Loucy (cell line): Measurements from ENCODE around the gene CHST9.

Experiments used
- H2AFZ ChIP-seq: fragments of 200-600 bp; sonication (generic); 2 replicates; pipeline ENCODE4 v1.6.0; 2016; ENCODE audit warnings: antibody characterized with exemption, mild to moderate bottlenecking, low read length, moderate library complexity
- H3F3A ChIP-seq: fragments of 200-600 bp; 2 replicates; pipeline ENCODE4 v1.6.0; 2016; ENCODE audit warnings: antibody characterized with exemption, low read depth, mild to moderate bottlenecking
- H3K27me3 ChIP-seq: fragments of 200-600 bp; sonication (generic); 2 replicates; pipeline ENCODE4 v1.6.1; 2014; ENCODE audit warnings: low read length, mild to moderate bottlenecking; ENCODE audit not compliant: insufficient read depth, poor library complexity, severe bottlenecking
- H3K36me3 ChIP-seq: fragments of 200-600 bp; sonication (generic); 2 replicates; pipeline ENCODE4 v1.6.1; 2016; ENCODE audit warnings: low read length; ENCODE audit not compliant: insufficient read depth
- H3K4me1 ChIP-seq: fragments of 200-600 bp; sonication (generic); 2 replicates; pipeline ENCODE4 v1.5.1; 2014; ENCODE audit warnings: low read length, mild to moderate bottlenecking; ENCODE audit not compliant: insufficient read depth, poor library complexity, severe bottlenecking
- H3K4me2 ChIP-seq: fragments of 200-600 bp; sonication (generic); 2 replicates; pipeline ENCODE4 v1.6.0; 2014; ENCODE audit warnings: antibody characterized with exemption, low read length, low read depth, mild to moderate bottlenecking; ENCODE audit not compliant: poor library complexity, severe bottlenecking
- H3K4me3 ChIP-seq: fragments of 200-600 bp; sonication (generic); 2 replicates; pipeline ENCODE4 v1.5.1; 2014; ENCODE audit warnings: low read length, mild to moderate bottlenecking, mixed read lengths; ENCODE audit not compliant: poor library complexity, severe bottlenecking
- H3K79me2 ChIP-seq: fragments of 200-600 bp; sonication (generic); 2 replicates; pipeline ENCODE4 v1.6.1; 2014; ENCODE audit warnings: low read length; ENCODE audit not compliant: insufficient read depth
- H3K9ac ChIP-seq: fragments of 200-600 bp; sonication (generic); 2 replicates; pipeline ENCODE4 v1.6.0; 2014; ENCODE audit warnings: mild to moderate bottlenecking, low read depth, low read length, moderate library complexity; ENCODE audit not compliant: poor library complexity, severe bottlenecking
- H3K9me2 ChIP-seq: fragments of 200-600 bp; sonication (generic); replicated peaks from 2 replicates; pipeline ENCODE4 v1.6.1; 2016; ENCODE audit warnings: low read depth, low read length, mixed read lengths
- H3K9me3 ChIP-seq: fragments of 200-600 bp; sonication (generic); 2 replicates; pipeline ENCODE4 v1.6.1; 2014; ENCODE audit warnings: mild to moderate bottlenecking, antibody characterized with exemption, low read length, low read depth; ENCODE audit not compliant: insufficient read depth
- H4K20me1 ChIP-seq: fragments of 200-600 bp; sonication (generic); 2 replicates; pipeline ENCODE4 v1.6.0; 2014; ENCODE audit warnings: antibody characterized with exemption, low read length, mild to moderate bottlenecking; ENCODE audit not compliant: insufficient read depth, poor library complexity, severe bottlenecking
- EZH2phosphoT487 ChIP-seq: fragments of 200-600 bp; IDR thresholded peaks from 2 replicates; pipeline ENCODE4 v1.6.1; 2018; ENCODE audit warnings: antibody characterized with exemption, mild to moderate bottlenecking, moderate library complexity, borderline replicate concordance
- TF ChIP-seq, protein P1 (sequence below): fragments of 200-600 bp; sonication (generic); conservative IDR thresholded peaks from 2 replicates; pipeline ENCODE4 v1.5.1; 2014; ENCODE audit warnings: mild to moderate bottlenecking, antibody characterized with exemption, low read length

The CHST9 gene

GRCh38 chr18:27045342-27045741 is 139.8 kb downstream of the CHST9 start:
- Histone ChIP-seq H3K4me3 (no peak overlapping the region), H3K9me3 (no peaks in the 10 kb centered on the region), H3K4me1 (no peaks in the 10 kb centered on the region), H3K36me3 (no peaks in the 10 kb centered on the region), H3K79me2 (no peaks in the 10 kb centered on the region), H2AFZ (no peak overlapping the region), H3K9me2 (no peaks in the 10 kb centered on the region), H3K27me3 (no peaks in the 10 kb centered on the region), H3F3A (no peaks in the 10 kb centered on the region), H3K9ac (no peak overlapping the region), H3K4me2 (no peak overlapping the region), H4K20me1 (no peaks in the 10 kb centered on the region)
- TF ChIP-seq, protein P1, sequence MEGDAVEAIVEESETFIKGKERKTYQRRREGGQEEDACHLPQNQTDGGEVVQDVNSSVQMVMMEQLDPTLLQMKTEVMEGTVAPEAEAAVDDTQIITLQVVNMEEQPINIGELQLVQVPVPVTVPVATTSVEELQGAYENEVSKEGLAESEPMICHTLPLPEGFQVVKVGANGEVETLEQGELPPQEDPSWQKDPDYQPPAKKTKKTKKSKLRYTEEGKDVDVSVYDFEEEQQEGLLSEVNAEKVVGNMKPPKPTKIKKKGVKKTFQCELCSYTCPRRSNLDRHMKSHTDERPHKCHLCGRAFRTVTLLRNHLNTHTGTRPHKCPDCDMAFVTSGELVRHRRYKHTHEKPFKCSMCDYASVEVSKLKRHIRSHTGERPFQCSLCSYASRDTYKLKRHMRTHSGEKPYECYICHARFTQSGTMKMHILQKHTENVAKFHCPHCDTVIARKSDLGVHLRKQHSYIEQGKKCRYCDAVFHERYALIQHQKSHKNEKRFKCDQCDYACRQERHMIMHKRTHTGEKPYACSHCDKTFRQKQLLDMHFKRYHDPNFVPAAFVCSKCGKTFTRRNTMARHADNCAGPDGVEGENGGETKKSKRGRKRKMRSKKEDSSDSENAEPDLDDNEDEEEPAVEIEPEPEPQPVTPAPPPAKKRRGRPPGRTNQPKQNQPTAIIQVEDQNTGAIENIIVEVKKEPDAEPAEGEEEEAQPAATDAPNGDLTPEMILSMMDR, result no peak
- TF ChIP-seq EZH2phosphoT487, result no peak

- Histone ChIP-seq H3K27me3 (no peaks in the 10 kb centered on the region), H3F3A (no peaks in the 10 kb centered on the region), H3K4me2 (no peak overlapping the region), H3K9me3 (no peaks in the 10 kb centered on the region), H3K4me1 (no peaks in the 10 kb centered on the region), H3K9ac (no peak overlapping the region), H3K36me3 (no peaks in the 10 kb centered on the region), H4K20me1 (no peaks in the 10 kb centered on the region), H2AFZ (no peak overlapping the region), H3K4me3 (no peak overlapping the region), H3K9me2 (no peaks in the 10 kb centered on the region), H3K79me2 (no peaks in the 10 kb centered on the region)
- no peak for TF ChIP-seq EZH2phosphoT487
Observed at GRCh38 chr18:27042177-27042576, 142.9 kb downstream of the CHST9 start.

- H3K4me3 ChIP-seq, result no peak overlapping the region
- H3K4me1 ChIP-seq, result no peaks in the 10 kb centered on the region
- no peaks in the 10 kb centered on the region for H3K27me3 ChIP-seq
- TF ChIP-seq, protein P1, result no peak
- no peak for TF ChIP-seq EZH2phosphoT487
- H3K36me3 ChIP-seq, result no peaks in the 10 kb centered on the region
- no peaks in the 10 kb centered on the region for H3K79me2 ChIP-seq
- no peak overlapping the region for H3K9ac ChIP-seq
- H2AFZ ChIP-seq, result no peak overlapping the region
- no peaks in the 10 kb centered on the region for H3F3A ChIP-seq
- no peak overlapping the region for H3K4me2 ChIP-seq
- H3K9me2 ChIP-seq, result no peaks in the 10 kb centered on the region
- H3K9me3 ChIP-seq, result no peaks in the 10 kb centered on the region
- H4K20me1 ChIP-seq, result no peaks in the 10 kb centered on the region
Observed at GRCh38 chr18:27040796-27041195, 144.3 kb downstream of the CHST9 start.

DNA sequence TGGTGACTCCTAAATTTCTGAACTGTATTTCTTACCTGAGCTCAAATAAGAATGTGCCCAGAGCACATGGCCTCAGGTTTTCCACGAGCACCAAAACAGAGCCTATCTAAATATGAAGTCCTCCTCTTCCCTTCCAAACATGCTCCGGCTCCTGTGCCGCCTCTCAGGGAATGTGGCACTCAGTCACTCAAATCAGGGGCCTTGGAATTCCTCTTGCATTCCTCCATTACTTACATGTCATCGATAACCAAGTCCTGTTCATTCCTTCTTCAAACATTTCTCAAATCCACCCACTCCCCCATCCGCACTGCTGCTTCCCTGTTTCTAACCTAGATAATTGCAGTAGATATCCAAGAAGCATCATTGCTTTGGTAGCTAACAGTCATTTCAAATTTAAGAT is 151.4 kb downstream of the CHST9 start:
- Histone ChIP-seq H3K79me2 (no peaks in the 10 kb centered on the region), H3F3A (no peaks in the 10 kb centered on the region), H3K4me2 (no peak overlapping the region), H3K4me3 (no peak overlapping the region), H3K36me3 (no peaks in the 10 kb centered on the region), H2AFZ (no peak overlapping the region), H3K9me3 (no peaks in the 10 kb centered on the region), H4K20me1 (no peaks in the 10 kb centered on the region), H3K9me2 (no peaks in the 10 kb centered on the region), H3K4me1 (no peaks in the 10 kb centered on the region), H3K9ac (no peak overlapping the region), H3K27me3 (no peaks in the 10 kb centered on the region)
- TF ChIP-seq, protein P1, result no peak
- no peak for TF ChIP-seq EZH2phosphoT487
